ENCODE measurements around the gene LTA. TPM values are rescaled to one million over a fixed set of nuclear protein-coding genes. Genes with fewer than 3 reads are reported as not detected.
"Not testable (repeated sequence)": the region's sequence is repeated elsewhere in the genome, so short reads cannot be mapped to it uniquely, and the experiment has no call there.

LTA gene
- polyA plus RNA-seq, 1 donor, result 0.96 TPM

DNA sequence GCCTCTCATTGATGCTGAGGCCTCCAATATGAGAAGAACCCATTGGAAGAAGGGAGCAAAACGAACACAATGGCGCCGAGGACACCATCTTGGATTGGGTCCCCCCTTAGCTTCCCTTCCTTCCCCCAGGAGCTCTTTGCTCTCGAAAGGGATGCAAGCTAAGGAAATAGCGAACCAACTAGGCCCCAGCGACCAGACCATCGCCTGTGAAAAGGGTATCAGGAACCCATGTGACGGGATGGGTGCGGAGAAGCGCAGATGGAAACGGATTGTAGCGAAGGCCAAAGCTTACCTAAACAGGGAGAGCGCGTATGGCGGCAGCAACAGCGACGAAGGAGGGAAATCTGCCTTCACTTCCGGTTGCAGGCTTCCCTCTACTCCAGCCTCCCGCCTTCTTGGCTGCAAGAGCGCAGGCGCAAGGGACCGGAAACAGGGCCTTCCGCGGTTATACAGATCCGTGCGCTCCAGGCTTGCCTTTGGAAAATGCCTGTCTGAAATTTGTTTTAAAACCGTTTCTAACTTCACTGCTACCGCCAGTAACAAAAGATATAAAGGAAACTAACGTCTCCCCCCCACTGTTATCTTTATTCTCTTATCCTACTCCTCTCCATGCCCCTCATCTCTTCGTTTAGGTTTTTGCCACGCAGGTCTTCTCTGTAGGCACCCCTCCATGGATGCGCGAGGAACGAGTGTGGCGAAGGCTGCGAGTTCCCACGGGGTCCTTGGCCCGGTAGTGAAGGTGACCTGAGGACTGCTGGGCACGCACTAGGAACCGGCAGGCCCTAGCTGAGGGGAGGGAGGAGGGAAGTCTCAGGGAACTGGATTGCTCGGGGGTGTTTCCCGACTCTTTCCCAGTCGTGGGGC lies 30.2 kb upstream of the LTA start, which contains the start of gene DDX39B:
Gene DDX39B (minus strand): TSS at position 346 of the 864 bp plus-strand sequence. CDS start 1,471 bp downstream, outside the sequence.
- 0% methylated on average over 3 of the region's 43 CpGs for WGBS (ENCODE audit: insufficient coverage, low lambda C conversion rate)
- peak within 1 kb of the TSS; percentile 91 for H3K27ac ChIP-seq (ENCODE audit: low read length)
- peaks cover 17% of the 10 kb centered on the region for H3K4me1 ChIP-seq (ENCODE audit: control insufficient read depth, insufficient read depth, low read length)
- no peaks in the 10 kb centered on the region for H3K27me3 ChIP-seq (ENCODE audit: control insufficient read depth, insufficient read depth, low read length)
- H3K9me3 ChIP-seq (ENCODE audit: control insufficient read depth, low read depth, low read length), result no peaks in the 10 kb centered on the region
- DNase-seq, result peak; percentile 98 to 99
- H3K4me3 ChIP-seq (ENCODE audit: low read length), result peak within 1 kb of the TSS; percentile 90
- H3K36me3 ChIP-seq (ENCODE audit: control insufficient read depth, insufficient read depth, low read length), result peaks cover 31% of the 10 kb centered on the region

DNA sequence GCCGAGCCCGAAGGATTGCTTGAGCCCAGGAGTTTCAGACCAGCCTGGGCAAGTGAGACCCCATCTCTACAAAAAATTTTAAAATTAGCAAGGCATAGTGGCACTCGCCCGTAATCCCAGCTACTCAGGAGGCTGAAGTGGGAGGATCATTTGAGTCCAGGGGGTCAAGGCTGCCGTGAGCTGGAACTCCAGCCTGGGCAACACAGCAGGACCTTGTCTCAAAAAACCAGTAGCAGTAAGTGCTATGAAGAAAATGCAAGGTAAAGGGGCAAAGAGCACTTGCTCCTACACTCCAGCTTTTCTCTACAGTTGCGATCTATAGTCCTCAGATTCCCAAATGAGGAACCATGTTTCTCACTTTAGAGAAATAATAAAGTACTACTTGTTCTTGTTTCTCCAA lies 28.4 kb upstream of the LTA start:
- Histone ChIP-seq H3K4me3 (ENCODE audit: low read length) (no peak overlapping the region), H3K36me3 (ENCODE audit: control insufficient read depth, insufficient read depth, low read length) (peaks cover 18% of the 10 kb centered on the region), H3K4me1 (ENCODE audit: control insufficient read depth, insufficient read depth, low read length) (peaks cover 23% of the 10 kb centered on the region), H3K27ac (ENCODE audit: low read length) (no peak overlapping the region), H3K9me3 (ENCODE audit: control insufficient read depth, low read depth, low read length) (peaks cover 3% of the 10 kb centered on the region), H3K27me3 (ENCODE audit: control insufficient read depth, insufficient read depth, low read length) (no peaks in the 10 kb centered on the region)
- 100% methylated on average over 1 of the region's 6 CpGs for WGBS (ENCODE audit: insufficient coverage, low lambda C conversion rate)
- DNase-seq, result no peak

DNA sequence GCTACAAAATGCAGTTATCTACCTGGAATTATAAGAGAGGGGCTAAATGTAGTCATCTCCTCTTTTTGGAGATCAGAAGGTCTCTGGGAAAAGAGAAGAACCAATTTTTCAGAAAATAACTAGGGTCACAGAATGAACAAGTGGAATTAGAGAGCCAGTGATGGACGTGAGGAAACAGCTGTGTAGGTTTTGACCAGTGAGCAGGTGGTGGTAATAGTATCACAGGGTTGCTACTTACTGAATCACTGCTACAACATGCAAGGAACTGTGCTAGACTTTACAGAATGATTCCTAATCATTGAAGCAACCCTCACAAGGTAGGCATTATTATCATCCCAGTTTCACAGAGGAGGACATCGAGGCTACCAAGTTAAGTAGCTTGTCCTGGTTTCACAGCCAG lies 27.4 kb upstream of the LTA start:
- peaks cover 11% of the 10 kb centered on the region for H3K36me3 ChIP-seq (ENCODE audit: control insufficient read depth, insufficient read depth, low read length)
- H3K27ac ChIP-seq (ENCODE audit: low read length), result no peak overlapping the region
- H3K27me3 ChIP-seq (ENCODE audit: control insufficient read depth, insufficient read depth, low read length), result no peaks in the 10 kb centered on the region
- peaks cover 3% of the 10 kb centered on the region for H3K9me3 ChIP-seq (ENCODE audit: control insufficient read depth, low read depth, low read length)
- no peak overlapping the region for H3K4me3 ChIP-seq (ENCODE audit: low read length)
- 75% methylated on average over 1 of the region's 2 CpGs for WGBS (ENCODE audit: insufficient coverage, low lambda C conversion rate)
- DNase-seq, result no peak
- H3K4me1 ChIP-seq (ENCODE audit: control insufficient read depth, insufficient read depth, low read length), result peaks cover 16% of the 10 kb centered on the region

DNA sequence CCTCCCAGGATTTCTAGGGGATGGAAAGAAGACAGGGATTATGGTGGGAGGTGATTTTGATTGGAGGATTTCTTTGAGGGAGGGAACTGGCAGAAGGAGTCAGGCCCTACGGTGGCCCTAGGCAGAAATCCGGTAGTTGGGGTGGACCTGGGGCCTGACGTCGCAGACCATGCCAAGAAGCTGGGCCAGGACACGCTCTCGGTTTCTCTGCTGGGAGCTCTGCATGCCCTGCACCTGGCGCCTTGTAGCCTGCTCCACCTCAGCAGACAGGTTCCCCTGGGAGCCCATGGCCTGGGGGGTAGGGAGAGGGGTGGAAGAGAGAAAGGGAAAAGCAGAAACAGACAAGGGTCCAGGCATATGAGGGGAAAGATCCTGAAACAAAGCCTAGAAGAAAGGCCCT lies 26.8 kb upstream of the LTA start:
- H3K27ac ChIP-seq (ENCODE audit: low read length), result no peak overlapping the region
- H3K36me3 ChIP-seq (ENCODE audit: control insufficient read depth, insufficient read depth, low read length), result peaks cover 7% of the 10 kb centered on the region
- peaks cover 3% of the 10 kb centered on the region for H3K9me3 ChIP-seq (ENCODE audit: control insufficient read depth, low read depth, low read length)
- H3K4me1 ChIP-seq (ENCODE audit: control insufficient read depth, insufficient read depth, low read length), result peaks cover 10% of the 10 kb centered on the region
- DNase-seq, result no peak
- no CpG with 5 or more reads among the region's 7 CpGs for WGBS (ENCODE audit: insufficient coverage, low lambda C conversion rate)
- no peak overlapping the region for H3K4me3 ChIP-seq (ENCODE audit: low read length)
- H3K27me3 ChIP-seq (ENCODE audit: control insufficient read depth, insufficient read depth, low read length), result no peaks in the 10 kb centered on the region

DNA sequence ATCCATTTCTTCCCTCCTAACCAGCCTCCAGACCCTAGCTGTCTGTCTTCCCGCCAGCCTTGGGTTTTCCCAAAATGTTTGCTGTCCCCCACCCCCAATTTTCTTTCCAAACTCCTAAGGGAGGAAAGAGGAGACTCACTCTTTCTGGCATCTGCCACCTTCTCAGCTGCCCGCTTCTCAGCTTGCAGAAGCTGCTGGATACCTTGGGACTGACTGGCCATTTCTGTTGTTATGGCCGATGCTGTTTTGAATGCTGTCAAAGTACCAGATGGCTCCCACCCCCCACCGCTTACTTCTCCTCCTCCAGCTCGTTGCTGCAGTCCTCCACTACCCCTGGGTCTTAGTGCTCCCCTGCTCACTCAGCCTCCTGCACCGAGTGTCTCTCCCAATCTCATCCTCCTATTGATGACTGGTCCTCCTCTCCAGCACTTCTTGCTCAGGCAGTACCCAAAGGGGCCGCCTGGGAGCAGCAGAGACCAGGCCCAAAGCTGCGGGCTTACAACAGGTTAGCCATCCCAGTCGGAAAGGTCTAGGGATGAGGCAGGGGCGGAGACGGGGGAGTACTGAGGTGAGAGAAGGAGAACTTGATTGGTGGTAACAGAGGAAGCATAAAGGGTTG lies 25.6 kb upstream of the LTA start, which contains the start of gene ATP6V1G2:
Gene ATP6V1G2 (minus strand): TSS at position 270 of the 619 bp plus-strand sequence. CDS start 49 bp downstream, at position 221.
- 0% methylated on average over 3 of the region's 11 CpGs for WGBS (ENCODE audit: insufficient coverage, low lambda C conversion rate)
- peak within 1 kb of the TSS; percentile 50 for H3K4me3 ChIP-seq (ENCODE audit: low read length)
- H3K9me3 ChIP-seq (ENCODE audit: control insufficient read depth, low read depth, low read length), result peaks cover 3% of the 10 kb centered on the region
- H3K27me3 ChIP-seq (ENCODE audit: control insufficient read depth, insufficient read depth, low read length), result no peaks in the 10 kb centered on the region
- H3K36me3 ChIP-seq (ENCODE audit: control insufficient read depth, insufficient read depth, low read length), result peaks cover 14% of the 10 kb centered on the region
- H3K4me1 ChIP-seq (ENCODE audit: control insufficient read depth, insufficient read depth, low read length), result peaks cover 8% of the 10 kb centered on the region
- peak within 1 kb of the TSS; percentile 77 for H3K27ac ChIP-seq (ENCODE audit: low read length)
- DNase-seq, result peak; percentile 85 to 89

DNA sequence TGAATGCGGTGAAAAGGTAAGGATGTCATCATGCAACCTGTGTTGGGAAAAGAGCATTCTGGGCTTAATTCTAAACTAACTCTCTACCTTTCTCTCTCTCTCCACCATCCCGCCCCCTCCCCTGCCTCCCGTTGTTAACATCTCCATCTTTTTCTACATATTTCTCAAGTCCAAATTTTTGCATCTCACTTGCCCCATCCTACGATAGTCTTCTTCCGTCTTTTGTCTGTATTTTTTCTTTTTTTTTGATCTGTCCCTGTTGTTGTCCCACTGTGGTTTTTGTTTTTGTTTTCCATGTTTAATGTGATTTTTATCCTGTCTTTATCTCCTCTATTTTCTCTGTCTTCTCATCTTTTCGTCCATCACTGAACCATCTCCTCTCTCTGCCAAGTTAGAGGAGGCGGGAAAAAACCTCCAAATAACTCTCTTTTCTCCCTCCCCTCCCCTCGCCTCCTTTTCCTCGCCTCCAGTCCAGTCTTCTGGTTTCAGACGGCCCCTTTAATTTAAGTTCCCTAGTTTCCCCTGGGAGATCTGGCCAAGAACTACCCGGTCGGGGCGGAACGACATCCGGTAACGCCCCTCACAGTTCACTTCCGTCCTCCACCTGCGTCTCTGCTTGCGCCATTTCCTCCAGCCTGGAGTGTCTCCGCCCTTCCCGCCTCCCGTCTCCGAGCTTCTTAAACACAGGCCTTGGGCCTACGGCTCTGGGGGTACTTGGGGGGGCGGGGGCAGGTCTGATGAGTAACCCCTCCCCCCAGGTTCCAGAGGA lies 24.9 kb upstream of the LTA start, which contains the start of gene NFKBIL1:
Gene NFKBIL1 (plus strand): TSS at position 651 of the 769 bp plus-strand sequence. CDS start 87 bp downstream, at position 738.
- Histone ChIP-seq H3K27me3 (ENCODE audit: control insufficient read depth, insufficient read depth, low read length) (no peaks in the 10 kb centered on the region), H3K4me1 (ENCODE audit: control insufficient read depth, insufficient read depth, low read length) (peaks cover 8% of the 10 kb centered on the region), H3K9me3 (ENCODE audit: control insufficient read depth, low read depth, low read length) (peaks cover 3% of the 10 kb centered on the region), H3K4me3 (ENCODE audit: low read length) (peak within 1 kb of the TSS; percentile 50), H3K36me3 (ENCODE audit: control insufficient read depth, insufficient read depth, low read length) (peaks cover 14% of the 10 kb centered on the region), H3K27ac (ENCODE audit: low read length) (peak within 1 kb of the TSS; percentile 77)
- 1% methylated on average over 7 of the region's 25 CpGs for WGBS (ENCODE audit: insufficient coverage, low lambda C conversion rate)
- DNase-seq, result peak; percentile 96 to 97

DNA sequence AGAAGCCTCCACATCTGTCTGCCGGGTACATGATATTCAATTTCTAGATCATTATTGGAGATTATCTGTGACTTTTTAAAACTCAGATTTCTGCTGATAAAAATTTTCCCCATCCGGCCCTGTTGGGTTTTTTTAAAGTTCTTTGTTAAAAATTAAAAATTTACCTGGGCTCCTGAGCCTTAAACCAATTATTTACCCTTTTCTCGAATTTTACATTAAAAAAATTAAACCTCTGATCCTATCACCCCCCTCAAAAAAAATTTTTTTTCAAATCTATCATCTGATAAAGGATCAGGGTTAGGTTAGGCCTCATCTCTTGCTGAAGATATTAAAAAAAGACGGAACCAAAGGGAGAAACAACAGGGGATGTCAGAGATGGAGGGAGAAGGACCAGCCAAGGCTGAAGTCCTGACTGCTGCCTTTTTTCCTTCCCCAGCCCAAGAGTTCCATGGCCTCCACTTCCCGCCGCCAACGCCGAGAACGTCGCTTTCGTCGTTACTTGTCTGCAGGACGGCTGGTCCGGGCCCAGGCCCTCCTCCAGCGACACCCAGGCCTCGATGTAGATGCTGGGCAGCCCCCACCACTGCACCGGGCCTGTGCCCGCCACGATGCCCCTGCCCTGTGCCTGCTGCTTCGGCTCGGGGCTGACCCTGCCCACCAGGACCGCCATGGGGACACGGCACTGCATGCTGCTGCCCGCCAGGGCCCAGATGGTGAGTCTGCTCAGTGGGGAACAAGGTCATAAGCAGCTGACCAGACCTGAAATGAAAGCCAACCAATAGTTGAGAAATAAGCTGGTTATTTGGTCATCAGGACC lies 24.2 kb upstream of the LTA start:
- DNase-seq, result no peak
- Histone ChIP-seq H3K36me3 (ENCODE audit: control insufficient read depth, insufficient read depth, low read length) (peaks cover 16% of the 10 kb centered on the region), H3K27me3 (ENCODE audit: control insufficient read depth, insufficient read depth, low read length) (no peaks in the 10 kb centered on the region), H3K9me3 (ENCODE audit: control insufficient read depth, low read depth, low read length) (peaks cover 3% of the 10 kb centered on the region), H3K4me3 (ENCODE audit: low read length) (peak overlapping the region; percentile 50), H3K4me1 (ENCODE audit: control insufficient read depth, insufficient read depth, low read length) (peaks cover 8% of the 10 kb centered on the region), H3K27ac (ENCODE audit: low read length) (peak overlapping the region; percentile 34)
- no CpG with 5 or more reads among the region's 24 CpGs for WGBS (ENCODE audit: insufficient coverage, low lambda C conversion rate)

DNA sequence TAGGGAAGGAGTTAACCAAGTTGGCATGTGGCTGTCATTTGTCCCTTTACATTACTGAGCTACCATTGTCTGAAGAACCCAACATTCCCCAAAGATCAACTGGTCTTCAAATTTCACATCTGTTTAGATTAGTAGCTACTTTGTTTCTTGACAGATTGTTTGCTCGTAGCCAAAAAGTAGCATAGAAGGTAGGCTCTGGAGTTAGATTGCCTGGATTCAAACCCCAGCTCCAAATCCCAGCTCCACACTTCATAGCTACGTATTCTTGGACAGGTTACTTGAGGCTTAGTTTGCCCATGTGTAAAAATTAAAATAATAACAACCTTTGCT lies 23.6 kb upstream of the LTA start:
- H3K36me3 ChIP-seq (ENCODE audit: control insufficient read depth, insufficient read depth, low read length), result peaks cover 20% of the 10 kb centered on the region
- H3K9me3 ChIP-seq (ENCODE audit: control insufficient read depth, low read depth, low read length), result peaks cover 3% of the 10 kb centered on the region
- peaks cover 8% of the 10 kb centered on the region for H3K4me1 ChIP-seq (ENCODE audit: control insufficient read depth, insufficient read depth, low read length)
- no peak overlapping the region for H3K27ac ChIP-seq (ENCODE audit: low read length)
- no CpG with 5 or more reads among the region's 2 CpGs for WGBS (ENCODE audit: insufficient coverage, low lambda C conversion rate)
- no peak for DNase-seq
- no peaks in the 10 kb centered on the region for H3K27me3 ChIP-seq (ENCODE audit: control insufficient read depth, insufficient read depth, low read length)
- no peak overlapping the region for H3K4me3 ChIP-seq (ENCODE audit: low read length)

DNA sequence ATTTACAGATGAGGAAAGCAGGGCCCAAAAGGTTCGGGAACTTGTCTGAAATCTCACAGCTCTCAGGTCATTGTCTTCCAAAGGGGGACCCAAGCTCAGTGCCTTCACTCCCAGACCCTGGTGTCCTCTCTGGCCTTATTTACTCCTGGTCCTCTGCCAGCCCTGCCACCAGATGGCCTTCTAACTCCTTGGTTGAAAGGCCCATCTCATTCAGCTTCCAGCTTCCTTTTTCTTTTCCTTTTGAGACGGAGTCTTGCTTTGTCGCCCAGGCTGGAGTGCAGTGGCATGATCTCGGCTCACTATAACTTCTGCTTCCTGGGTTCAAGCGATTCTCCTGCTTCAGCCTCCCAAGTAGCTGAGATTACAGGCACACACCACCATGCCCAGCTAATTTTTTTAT lies 20.7 kb upstream of the LTA start:
- not testable (repeated sequence) for H3K27me3 ChIP-seq (ENCODE audit: control insufficient read depth, insufficient read depth, low read length); DNase-seq; H3K27ac ChIP-seq (ENCODE audit: low read length); H3K4me3 ChIP-seq (ENCODE audit: low read length); H3K9me3 ChIP-seq (ENCODE audit: control insufficient read depth, low read depth, low read length); H3K4me1 ChIP-seq (ENCODE audit: control insufficient read depth, insufficient read depth, low read length)
- WGBS (ENCODE audit: insufficient coverage, low lambda C conversion rate), result 80% methylated on average over 1 of the region's 5 CpGs
- H3K36me3 ChIP-seq (ENCODE audit: control insufficient read depth, insufficient read depth, low read length), result peaks cover 28% of the 10 kb centered on the region

Measured in large intestine (tissue), 3 donors.